Eye (tissue), 1 donor: Measurements from ENCODE around the gene DHRS4L2.
A peak's percentile ranks its signal among the peaks of the same experiment; 100 is the strongest.
"Not testable (repeated sequence)": the region's sequence is repeated elsewhere in the genome, so short reads cannot be mapped to it uniquely, and the experiment has no call there.

Experiments used
- DNase-seq: peaks from one replicate; pipeline ENCODE4 v3.0.0-alpha.2; 2015

Gene DHRS4L2

DNA sequence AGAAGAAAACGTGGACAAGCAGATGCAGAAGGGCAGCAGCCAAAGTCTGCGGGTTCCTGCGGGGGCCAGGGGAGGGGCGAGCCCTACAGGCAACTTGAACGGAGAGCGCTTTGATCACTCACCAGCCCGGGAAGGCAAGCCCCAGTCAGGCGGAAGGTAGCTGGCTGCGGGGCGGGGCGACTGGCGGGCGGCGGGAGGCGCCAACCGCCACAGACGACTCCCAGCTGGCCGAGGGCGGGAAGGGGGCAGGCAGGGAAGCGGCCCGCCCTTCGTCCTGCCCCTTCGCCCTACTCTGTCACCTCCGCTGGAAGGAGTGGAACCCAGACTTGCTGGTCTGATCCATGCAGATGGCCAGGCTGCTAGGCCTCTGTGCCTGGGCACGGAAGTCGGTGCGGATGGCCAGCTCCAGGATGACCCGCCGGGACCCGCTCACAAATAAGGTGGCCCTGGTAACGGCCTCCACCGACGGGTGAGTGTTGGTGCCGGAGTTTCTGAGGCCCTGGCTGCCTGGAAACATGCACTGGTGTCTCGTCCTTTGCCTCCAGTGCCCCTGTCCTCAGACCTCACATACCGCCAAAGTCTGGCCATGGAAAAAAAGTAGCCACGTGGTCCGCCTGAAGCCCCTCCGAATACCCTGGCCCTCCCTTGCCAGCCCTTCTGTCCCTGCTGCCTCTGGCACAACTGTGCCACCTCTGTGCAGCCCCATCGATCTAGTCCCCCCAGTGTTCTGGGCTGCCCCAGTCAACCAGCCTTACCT is at the start of gene DHRS4L2:
DHRS4L2 (plus strand) TSS at position 323 of the 757 bp plus-strand sequence; CDS start at position 342, 19 bp downstream.
- DNase-seq, result peak; percentile 92

DNA sequence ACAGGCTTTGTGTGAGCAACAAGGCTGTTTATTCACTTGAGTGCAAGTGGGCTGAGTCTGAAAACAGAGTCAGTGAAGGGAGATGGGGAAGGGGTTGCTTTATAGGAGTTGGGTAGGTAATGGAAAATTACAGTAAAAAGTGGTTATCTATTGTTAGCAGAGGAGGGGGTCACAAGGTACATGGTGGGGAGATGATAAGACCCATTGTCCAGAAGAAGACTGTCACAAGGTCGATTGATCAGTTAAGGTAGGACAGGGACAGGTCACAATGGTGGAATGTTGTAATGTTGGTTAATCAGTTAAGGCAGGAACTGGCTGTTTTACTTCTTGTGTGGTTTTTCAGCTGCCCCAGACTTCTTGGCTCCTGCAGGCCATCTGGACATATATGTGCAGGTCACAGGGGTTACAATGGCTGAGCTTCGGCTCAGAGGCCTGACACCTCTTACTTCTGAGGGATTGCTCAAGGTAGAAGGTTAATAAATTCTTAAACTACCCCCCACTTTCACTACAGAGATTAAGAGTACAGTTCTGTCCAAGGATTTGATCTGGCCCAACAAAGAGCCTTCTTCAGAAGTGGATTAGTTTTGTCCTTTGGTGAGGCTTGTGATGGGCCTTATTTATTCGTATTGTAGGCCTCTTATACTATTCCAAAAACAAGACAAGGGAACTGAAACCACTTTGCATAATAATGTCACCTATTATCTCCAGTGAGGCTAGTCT is 49.0 kb upstream of the DHRS4L2 start:
- DNase-seq, result no peak

DNA sequence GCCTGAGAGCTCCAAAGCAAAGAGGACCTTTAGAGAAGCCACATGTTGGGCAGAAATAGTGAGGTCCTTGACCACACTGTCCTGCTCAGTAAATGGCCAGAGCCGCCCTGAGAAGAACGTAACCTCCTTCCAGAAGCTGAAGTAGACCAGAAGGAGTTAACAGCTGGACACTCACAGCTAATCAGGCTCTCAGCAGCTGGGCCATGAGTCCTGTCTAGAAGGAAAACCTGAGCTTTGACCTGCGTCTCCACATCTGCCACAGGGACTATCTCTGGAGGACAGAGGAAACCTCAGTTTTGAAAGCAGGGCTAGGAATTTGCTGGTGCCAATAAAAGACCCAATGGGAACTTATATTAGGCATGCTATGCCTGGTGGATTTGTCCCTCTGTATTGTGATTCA is 47.5 kb upstream of the DHRS4L2 start:
- no peak for DNase-seq

DNA sequence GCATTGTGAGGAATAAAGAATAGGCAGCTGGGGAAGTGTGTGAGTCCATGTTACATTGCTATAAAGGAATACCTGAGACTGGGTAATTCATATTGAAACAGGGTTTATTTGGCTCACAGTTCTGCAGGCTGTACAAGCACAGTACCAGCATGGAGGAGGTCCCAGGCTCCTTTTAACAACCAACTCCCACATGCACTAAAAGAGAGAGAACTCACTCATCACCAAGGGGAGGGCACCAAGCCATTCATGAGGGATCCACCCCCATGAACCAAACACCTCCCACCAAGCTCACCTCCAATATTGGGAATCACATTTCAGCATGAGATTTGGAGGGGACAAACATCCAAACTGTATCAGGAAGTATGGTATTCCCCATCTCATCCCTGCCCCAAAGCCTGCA is 47.1 kb upstream of the DHRS4L2 start:
- DNase-seq, result no peak

DNA sequence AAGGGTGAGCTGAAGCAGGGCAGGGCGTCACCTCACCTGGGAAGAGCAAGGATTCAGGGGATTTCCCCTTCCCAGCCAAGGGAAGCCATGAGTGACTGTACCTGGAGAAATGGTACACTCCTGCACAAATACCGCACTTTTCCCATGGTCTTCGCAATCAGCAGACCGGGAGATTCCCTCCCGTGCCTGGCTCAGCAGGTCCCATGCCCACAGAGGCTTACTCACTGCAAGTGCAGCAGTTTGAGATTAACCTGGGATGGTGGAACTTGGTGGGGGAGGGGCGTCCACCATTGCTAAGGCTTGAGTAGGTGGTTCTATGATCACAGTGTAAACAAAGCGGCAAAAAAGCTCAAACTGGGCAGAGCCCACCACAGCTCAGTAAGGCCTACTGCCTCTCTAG is 46.1 kb upstream of the DHRS4L2 start:
- DNase-seq, result no peak

DNA sequence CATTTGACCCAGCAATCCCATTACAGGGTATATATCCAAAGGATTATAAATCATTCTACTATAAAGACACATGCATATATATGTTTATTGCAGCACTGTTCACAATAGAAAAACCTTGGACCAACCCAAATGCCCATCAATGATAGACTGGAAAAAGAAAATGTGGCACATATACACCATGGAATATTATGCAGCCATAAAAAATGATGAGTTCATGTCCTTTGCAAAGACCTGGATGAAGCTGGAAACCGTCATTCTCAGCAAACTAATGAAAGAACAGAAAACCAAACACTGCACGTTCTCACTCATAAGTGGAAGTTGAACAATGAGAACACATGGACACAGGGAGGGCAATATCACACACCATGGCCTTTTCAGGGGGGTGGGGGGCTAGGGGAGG is 39.7 kb upstream of the DHRS4L2 start:
- not testable (repeated sequence) for DNase-seq

DNA sequence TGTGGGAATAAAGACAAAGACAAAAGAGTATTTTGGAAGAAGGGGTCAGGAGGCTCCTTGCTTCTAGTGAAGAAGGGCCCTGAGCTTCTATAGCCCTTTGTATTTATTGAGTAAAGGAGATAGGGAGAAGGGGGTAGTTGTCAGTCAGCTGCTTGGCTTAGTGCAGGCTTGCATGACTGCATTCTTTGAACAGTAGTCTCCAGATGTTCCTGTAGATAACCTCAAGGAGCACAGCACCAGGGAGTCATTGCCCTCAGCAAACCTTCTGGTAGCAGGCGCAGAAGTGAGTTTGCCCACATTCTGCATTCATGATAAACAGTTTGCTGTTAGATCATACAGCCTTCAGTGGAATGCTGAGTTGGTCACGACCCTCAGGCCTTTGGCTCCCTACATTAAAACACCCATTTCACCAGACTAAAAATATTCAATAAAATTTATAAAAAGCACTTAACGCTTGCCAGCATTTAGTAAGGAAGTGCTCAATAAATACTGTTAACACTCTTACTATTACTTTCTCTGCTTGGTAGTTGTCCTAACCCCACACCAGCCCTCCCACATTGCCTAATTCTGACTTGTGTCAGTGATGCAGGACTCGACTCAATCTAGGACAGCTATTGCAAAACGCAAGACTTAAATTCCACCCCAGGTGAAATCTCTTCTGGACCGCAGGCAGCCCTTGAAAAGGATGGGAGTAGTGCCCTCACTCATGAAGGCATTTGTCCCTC is 38.2 kb upstream of the DHRS4L2 start:
- DNase-seq, result no peak

DNA sequence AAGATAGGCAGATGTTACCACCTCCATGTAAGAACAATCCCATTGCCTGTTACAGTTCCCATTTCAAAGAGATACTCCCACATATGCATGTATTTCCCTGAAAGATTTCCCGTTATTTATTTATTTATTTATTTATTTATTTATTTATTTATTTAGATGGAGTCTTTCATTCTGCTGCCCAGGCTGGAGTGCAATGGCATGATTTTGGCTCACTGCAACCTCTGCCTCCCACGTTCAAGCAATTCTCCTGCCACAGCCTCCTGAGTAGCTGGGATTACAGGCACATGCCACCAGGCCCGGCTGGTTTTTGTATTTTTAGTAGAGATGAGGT is 37.6 kb upstream of the DHRS4L2 start:
- DNase-seq, result not testable (repeated sequence)

DNA sequence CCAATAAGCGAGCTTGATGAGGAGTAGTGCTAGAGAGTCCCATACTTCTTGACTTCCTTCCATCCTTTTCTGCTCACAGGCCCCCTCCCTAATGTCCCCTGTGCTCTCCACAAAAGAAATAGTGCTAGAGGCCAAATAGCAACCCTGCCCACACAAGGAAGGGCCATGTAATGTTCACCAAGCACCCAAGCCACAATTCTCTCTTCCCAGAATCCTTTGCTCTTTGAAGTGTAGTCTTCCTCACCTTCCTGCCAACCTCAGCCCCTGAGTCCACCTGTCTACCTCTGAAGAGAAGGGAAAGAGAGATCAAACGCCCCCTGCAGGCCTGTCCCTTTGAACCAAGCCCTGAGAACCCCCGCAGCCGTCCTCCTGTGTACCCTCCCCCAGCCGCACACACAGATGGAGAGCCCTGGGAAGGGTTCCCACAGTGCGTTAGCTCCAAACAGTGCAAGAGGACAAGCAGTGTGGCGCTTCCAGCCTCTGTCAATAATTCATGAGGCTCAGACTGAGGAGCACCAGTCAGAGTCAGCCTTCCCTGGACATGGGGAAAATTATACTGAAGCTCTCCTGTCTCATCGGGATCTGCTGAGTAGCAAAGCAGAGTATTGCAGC is 37.0 kb upstream of the DHRS4L2 start:
- peak; percentile 67 for DNase-seq

DNA sequence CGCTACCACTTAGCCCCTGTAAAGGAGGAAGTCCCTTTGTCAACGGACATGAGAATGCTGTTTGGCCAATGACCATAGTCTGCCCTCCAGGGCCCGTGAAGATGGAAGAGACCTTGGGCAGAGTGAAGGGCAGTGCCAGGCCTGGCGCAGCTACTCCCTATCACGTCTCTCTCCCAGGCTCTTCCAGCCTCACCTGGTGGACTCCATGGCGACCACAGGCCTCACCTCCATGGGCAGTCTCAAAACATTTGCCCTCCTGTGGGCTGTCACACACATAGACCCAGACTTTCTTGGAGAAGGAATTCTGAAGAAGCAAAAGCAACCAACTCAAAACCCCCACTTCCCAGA is 35.6 kb upstream of the DHRS4L2 start:
- DNase-seq, result not testable (repeated sequence)

DNA sequence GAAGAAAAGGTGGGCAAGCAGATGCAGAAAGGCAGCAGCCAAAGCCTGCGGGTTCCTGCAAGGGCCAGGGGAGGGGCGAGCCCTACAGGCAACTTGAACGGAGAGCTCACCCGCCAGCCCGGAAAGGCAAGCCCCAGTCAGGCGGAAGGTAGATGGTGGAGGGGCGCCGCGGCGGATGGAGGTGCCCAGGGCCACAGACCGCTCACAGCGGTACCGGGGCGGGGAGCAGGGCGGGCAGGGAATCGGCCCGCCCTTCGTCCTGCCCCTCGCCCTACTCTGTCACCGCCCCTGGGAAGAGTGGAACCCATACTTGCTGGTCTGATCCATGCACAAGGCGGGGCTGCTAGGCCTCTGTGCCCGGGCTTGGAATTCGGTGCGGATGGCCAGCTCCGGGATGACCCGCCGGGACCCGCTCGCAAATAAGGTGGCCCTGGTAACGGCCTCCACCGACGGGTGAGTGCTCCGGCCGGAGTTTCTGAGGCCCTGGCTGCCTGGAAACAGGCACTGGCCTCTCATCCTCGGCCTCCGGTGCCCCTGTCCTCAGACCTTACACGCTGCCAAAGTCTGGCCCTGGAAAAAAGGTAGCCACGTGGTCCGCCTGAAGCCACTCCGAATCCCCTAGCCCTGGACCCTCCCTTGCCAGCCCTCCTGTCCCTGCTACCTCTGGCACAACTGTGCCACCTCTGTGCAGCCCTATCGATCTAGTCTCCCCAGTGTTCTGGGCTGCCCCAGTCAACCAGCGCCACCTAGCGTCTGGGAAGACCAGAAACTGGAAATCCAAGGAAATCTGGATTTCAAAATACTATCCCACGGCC is 35.1 kb upstream of the DHRS4L2 start, which contains the start of gene DHRS4:
DHRS4 (plus strand) TSS at position 307 of the 815 bp plus-strand sequence; CDS start at position 326, 19 bp downstream.
- peak; percentile 94 for DNase-seq

DNA sequence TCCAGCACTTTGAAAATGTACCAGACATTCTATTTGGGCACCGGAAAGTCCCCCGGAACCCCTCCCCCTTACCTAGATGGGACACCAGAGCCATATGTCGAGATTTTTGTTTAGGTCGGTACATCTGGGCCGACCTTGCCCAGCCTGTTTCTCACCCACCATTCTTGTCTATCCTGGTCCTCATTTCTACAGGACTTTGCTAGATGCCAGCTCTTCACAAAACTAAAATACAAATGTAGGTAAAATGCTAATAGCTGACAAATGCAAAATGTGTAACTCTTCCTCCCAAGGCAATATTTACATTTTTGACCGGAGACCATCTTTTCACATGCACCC is 34.5 kb upstream of the DHRS4L2 start:
- not testable (repeated sequence) for DNase-seq

DNA sequence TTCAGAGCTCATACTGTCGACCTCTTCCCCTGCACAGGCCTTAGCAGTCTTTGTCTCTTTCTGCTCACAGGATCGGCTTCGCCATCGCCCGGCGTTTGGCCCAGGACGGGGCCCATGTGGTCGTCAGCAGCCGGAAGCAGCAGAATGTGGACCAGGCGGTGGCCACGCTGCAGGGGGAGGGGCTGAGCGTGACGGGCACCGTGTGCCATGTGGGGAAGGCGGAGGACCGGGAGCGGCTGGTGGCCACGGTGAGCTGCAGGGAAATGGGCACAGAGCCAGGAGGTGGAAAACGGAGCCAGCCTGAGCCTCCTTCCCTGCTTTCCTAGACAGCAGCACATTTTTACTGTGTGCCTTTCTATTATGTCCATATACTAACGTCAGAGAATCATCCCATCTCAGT is 33.8 kb upstream of the DHRS4L2 start:
- DNase-seq, result not testable (repeated sequence)

DNA sequence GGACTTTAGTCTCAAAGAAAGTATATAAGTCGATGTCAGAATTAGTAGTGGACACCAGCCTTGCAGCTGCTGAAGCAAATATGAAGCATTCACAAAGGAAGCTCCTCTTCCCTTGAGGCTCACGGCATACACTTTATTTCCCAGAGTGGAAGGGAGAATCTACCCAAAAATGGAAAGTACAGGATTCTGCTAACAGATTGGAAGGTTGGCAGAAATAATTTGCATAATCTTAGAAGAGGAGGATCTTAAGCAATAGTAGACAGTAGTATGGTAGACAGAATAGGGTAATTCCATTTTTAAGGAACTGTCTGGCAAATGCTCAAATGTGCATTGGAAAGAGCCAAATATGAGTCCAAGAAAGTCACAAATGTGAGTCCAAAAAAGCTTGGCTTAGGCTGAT is 32.9 kb upstream of the DHRS4L2 start:
- DNase-seq, result not testable (repeated sequence)

DNA sequence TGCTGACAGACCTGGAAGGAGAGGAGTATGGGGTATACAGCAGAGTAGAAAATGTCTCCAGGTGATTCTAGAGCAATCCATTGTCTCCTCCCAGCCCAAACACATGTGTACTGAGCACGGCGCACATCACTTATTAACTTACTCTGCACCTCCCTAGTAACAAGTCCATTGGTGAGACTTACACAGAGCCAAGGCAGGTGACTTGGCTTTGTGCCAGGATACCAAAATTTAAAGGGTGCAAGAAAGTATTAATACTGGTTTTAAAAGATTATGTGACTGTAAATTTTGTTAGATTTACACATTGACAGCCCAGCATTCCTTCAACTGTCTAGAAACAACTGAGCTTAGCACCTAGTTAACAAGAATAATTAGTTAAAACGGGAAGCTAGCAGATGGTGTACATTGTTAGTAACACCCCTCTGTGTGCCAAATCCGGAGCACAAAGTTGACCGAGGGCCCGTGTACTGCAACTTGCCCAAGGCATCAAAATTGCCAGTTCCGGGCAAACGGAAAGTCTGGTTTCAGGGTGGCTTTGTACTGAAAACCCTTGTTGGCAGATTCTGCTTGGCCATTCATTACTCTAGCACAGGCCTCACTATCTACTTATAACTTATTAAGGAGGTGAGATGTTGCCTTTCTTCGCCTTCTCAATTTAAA is 30.7 kb upstream of the DHRS4L2 start:
- DNase-seq, result not testable (repeated sequence)

DNA sequence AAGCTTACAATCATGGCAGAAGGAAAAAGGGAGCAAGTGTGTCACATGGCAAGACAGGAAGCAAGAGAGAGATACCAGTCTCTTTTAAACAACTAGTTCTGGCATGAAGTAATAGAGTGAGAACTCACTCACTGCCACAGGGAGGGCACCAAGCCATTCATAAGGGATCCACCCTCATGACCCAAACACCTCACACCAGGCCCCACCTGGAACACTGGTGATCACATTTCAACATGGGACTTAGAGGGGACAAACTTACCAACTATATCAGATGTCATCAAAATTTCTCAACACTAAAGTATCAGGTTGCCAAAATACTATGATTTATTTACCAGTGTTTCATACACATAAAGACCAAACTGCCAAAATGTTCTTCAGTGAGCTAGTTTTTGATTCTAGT is 27.8 kb upstream of the DHRS4L2 start:
- not testable (repeated sequence) for DNase-seq

DNA sequence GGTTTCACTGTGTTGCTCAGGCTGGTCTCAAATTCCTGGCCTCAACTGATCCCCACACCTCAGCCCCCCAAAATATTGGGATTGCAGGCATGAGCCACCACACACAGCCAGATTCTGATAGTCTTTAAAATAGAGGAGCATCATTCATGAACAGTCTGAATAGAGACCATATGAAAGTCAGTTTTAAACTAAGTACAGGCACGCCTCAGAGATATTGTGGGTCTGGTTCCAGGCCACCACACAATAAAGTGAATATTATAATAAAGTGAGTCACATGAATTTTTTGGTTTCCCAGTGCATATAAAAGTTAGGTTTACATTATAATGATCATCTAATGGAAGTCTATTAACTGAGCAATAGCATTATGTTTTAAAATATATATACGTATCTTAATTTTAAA is 27.0 kb upstream of the DHRS4L2 start:
- not testable (repeated sequence) for DNase-seq

DNA sequence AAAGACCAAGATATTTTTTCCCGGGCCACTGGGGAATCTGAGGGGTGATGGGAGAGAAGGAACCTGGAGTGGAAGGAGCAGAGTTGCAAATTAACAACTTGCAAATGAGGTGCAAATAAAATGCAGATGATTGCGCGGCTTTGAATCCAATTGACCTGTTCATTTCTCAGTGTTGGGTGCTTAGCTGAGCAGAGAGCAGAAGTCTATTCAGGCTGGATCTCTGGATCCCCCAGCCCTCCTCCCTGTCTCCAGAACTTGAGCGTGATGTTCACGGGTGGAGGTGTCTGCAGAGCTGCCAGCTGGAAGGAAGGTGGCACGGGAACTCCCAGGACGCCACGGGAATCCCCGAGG is 19.6 kb upstream of the DHRS4L2 start:
- DNase-seq, result not testable (repeated sequence)

DNA sequence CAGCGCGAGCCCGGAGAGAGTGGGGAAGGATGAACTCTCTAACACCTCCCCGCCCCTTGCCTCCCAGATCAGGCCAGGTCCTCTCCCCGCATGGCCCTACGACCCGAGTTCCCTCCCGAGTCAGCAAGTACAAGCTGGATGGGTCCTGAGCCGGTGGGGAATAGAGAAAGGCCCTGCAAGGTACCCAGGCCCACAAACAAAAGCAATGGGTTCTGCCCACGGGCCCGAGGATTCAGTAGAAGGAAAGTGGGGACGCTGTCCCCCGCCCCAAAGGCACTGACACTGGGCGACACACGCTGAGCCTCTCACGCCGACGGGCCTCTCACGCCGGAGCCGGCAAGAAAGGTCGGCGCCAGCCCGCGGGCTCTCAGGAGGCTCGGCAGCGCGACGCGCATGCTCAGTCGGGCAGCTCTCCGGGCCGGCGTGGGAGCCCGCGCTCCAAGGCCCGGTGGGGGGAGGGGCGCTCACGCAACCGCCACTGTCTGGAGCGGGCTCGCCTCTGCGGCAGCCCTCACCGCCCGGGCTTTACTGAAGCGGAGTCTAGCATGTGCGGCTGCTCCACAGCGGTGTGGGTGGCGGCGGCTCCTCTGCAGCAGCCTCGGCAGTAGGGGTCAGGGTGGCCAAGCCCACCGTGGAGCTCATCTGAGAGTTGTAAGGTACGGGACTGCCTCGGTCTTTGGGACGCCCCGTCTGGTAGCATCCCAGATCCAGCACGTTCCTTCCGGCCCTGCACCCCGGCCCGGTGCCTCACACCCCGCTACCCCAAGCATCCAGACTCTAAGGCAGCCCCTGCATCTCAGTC is 19.0 kb upstream of the DHRS4L2 start:
- peak; percentile 74 for DNase-seq

DNA sequence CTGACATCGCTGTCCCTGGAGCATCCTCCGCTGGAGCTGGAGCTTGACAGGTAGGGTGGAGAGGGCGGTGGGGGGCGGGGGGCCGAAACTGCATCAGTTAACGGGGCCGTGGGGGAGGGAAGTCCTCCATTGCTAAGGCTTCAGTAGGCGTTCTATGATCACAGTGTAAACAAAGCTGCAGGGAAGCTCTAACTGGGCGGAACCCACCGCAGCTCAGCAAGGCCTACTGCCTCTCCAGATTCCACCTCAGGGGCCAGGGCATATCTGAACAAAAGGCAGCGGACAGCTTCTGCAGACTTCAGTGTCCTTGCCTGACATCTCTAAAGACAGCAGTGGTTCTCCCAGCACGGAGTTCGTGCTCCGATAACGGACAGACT is 18.5 kb upstream of the DHRS4L2 start:
- DNase-seq, result not testable (repeated sequence)

DNA sequence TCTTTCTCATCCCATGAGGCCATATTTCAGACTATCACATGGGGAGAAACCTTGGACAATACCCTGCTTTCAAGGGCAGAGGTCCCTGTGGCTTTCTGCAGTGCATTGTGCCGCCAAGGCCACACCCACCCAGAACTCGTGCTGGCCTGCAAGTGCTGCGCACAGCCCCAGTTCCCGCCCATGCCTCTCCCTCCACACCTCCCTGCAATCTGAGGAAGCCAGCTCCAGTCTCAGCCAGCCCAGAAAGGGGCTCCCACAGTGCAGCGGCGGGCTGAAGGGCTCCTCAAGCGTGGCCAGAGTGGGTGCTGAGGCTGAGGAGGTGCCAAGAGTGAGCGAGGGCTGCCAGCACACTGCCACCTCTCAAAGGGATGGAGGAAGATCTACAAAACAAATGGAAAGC is 15.6 kb upstream of the DHRS4L2 start:
- not testable (repeated sequence) for DNase-seq
